Kidney (tissue), 14 donors: ENCODE measurements around the gene PHYKPL. TPM values are rescaled to one million over a fixed set of nuclear protein-coding genes. Genes with fewer than 3 reads are reported as not detected.

Experiments used
- DNase-seq, 5 donors: peaks; one replicate each; pipeline ENCODE4 v3.0.0-alpha.2; 2013 to 2020
- FAIRE-seq: peaks from 2 replicates; lab custom pipeline; 2012; peaks lifted over from hg19 to GRCh38; lab: Jason Lieb, UNC
- H3K27ac ChIP-seq, 2 donors: one replicate each; pipeline ENCODE4 v1.7.0; 2013; ENCODE audit warnings: low read depth in 2 of 2, low read length in 2 of 2, inconsistent platforms in 1 of 2
- H3K27me3 ChIP-seq: one replicate; pipeline ENCODE4 v1.7.1; 2013; ENCODE audit warnings: low read length, inconsistent platforms; ENCODE audit not compliant: control insufficient read depth, insufficient read depth
- H3K36me3 ChIP-seq, 3 donors: one replicate each; pipeline versions ENCODE4 v1.7.0 to v1.7.1; 2013; ENCODE audit warnings: low read length in 3 of 3, control low read depth in 1 of 3, inconsistent platforms in 1 of 3; ENCODE audit not compliant: insufficient read depth in 3 of 3, control insufficient read depth in 2 of 3
- H3K4me1 ChIP-seq, 3 donors: one replicate each; pipeline versions ENCODE4 v1.7.0 to v1.7.1; 2013; ENCODE audit warnings: low read length in 3 of 3, inconsistent platforms in 1 of 3, low read depth in 1 of 3; ENCODE audit not compliant: control insufficient read depth in 2 of 3, insufficient read depth in 2 of 3
- H3K4me3 ChIP-seq, 3 donors: one replicate each; pipeline versions ENCODE4 v1.7.0 to v1.8.1; 2013; ENCODE audit warnings: low read length in 3 of 3, control low read depth in 1 of 3, inconsistent platforms in 1 of 3
- H3K9ac ChIP-seq, 3 donors: one replicate each; pipeline versions ENCODE4 v1.7.0 to v1.7.1; 2013; ENCODE audit warnings: low read length in 3 of 3, control low read depth in 1 of 3, inconsistent platforms in 1 of 3
- H3K9me3 ChIP-seq, 3 donors: one replicate each; pipeline versions ENCODE4 v1.7.0 to v1.7.1; 2013; ENCODE audit warnings: low read length in 3 of 3, control low read depth in 1 of 3, inconsistent platforms in 1 of 3; ENCODE audit not compliant: control insufficient read depth in 2 of 3, insufficient read depth in 1 of 3
- intact Hi-C: fragments of 100-400 bp; cut with DNase I; formaldehyde crosslinking; loops from one replicate; pipeline ENCODE4 v1.11.1; 2022
- polyA plus RNA-seq: library from polyadenylated mRNA; stranded (reverse); fragments of 350-450 nt; fragmentation: Illumina TruSeq; extraction: RNeasy Lipid Tissue Mini Kit (QIAGEN cat#74804); gene quantifications from one replicate; pipeline ENCODE4 v1.2.3, GENCODE V29; 2014; ENCODE audit warnings: low read depth, low replicate concordance; ENCODE audit not compliant: insufficient read depth
- total RNA-seq: library from RNA; stranded (reverse); fragmentation: NEBNext Ultra II Directional; extraction: Animal tissue kit (Norgen Biotek cat#: 25700); gene quantifications from one replicate; pipeline ENCODE4 v1.2.1, GENCODE V29; 2021
- TF ChIP-seq, protein P1 (sequence below): IDR thresholded peaks from 3 replicates; pipeline ENCODE4 v1.5.1; 2012; ENCODE audit warnings: mild to moderate bottlenecking, moderate library complexity, borderline replicate concordance; ENCODE audit not compliant: insufficient read depth; ENCODE audit errors: extremely low read depth
- donor health status: control.
- donor health status: control.
- donor health status: control.
- donor health status: control.
- donor health status: control.
- donor health status: DM: yes; HTN: yes; CAD: no.
- donor health status: Normal renal cell carcinoma (clear cell type).

Gene PHYKPL
- total and polyA plus RNA-seq, 2 donors from 2014 or later, result 35.3 to 116 TPM

DNA sequence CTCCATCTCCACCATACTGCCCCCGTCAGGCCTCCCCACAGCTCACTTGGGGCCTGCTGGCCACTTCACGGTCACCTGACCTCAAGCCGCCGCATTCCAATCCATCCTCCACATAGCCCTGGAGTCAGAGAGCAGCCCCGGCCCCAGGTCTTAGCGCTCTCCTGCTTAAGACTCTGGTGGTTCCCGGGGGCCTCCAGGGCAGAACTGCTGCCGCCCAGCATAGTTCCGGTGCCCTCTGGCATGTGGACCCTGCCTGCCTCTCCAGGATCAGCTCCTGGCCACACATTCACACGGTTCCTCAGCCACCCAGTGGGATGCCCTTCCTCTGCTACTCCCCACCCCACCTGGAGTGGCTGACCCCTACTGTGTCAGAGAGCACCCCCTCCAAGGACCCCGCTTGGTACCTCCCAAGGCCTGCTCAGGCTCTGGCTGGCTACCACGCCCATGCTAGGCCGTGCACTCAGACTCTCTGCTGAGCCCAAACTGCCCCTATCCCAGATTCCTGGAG, 8.7 kb downstream of the PHYKPL start:
- intact Hi-C loops, result no loop called here
- H3K9ac ChIP-seq, result no peak overlapping the region

DNA sequence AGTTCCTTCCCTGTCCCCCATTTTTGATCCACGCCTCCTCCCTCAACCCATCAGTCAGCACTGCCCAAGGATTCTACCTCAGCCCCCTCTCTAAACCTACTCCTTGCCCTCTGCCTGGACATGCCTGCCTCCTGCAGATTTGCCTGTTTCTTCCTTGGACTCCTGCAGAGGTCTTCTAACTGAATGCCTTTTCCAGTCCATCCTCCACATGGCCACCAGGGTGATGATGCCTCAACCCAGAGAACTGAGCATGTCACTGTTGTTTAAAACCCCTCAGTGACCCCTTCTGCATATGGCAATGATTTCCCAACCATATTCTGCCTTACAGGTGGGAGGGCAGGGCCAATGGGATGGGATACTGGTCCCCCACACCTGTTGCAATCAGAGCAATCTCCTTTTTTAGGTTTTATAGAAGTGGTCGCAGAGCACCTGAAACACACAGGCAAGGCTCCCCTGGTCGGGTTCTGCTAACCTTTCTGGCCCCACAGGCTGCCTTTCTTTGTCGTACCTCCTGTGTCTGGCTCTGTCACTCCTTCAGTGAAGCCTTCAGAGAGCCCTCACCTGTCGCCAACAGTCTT, 9.3 kb downstream of the PHYKPL start:
- no peaks in the 10 kb centered on the region for H3K27me3 ChIP-seq
- no peak overlapping the region for H3K4me3 ChIP-seq
- intact Hi-C loops, result no loop called here
- peaks cover 7 to 21% (median 7%) of the 10 kb centered on the region in 3 donors for H3K36me3 ChIP-seq
- no peak overlapping the region for H3K27ac ChIP-seq
- H3K9me3 ChIP-seq, result no peaks in the 10 kb centered on the region
- peaks cover 0 to 5% (median 0%) of the 10 kb centered on the region in 3 donors for H3K4me1 ChIP-seq
- FAIRE-seq (no peak), DNase-seq (peak in 1 of 5 donors; percentile 24)
- TF ChIP-seq, protein P1, sequence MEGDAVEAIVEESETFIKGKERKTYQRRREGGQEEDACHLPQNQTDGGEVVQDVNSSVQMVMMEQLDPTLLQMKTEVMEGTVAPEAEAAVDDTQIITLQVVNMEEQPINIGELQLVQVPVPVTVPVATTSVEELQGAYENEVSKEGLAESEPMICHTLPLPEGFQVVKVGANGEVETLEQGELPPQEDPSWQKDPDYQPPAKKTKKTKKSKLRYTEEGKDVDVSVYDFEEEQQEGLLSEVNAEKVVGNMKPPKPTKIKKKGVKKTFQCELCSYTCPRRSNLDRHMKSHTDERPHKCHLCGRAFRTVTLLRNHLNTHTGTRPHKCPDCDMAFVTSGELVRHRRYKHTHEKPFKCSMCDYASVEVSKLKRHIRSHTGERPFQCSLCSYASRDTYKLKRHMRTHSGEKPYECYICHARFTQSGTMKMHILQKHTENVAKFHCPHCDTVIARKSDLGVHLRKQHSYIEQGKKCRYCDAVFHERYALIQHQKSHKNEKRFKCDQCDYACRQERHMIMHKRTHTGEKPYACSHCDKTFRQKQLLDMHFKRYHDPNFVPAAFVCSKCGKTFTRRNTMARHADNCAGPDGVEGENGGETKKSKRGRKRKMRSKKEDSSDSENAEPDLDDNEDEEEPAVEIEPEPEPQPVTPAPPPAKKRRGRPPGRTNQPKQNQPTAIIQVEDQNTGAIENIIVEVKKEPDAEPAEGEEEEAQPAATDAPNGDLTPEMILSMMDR, result no peak
- no peak overlapping the region for H3K9ac ChIP-seq

More for the DNA sequence above, 8.7 kb downstream of the PHYKPL start:
- TF ChIP-seq, protein P1, result no peak
- H3K9me3 ChIP-seq, result no peaks in the 10 kb centered on the region
- DNase-seq (peak; percentile 61 to 84 (median 74)), FAIRE-seq (no peak)
- no peaks in the 10 kb centered on the region for H3K27me3 ChIP-seq
- H3K4me1 ChIP-seq, result peaks cover 0 to 5% (median 0%) of the 10 kb centered on the region in 3 donors
- no peak overlapping the region for H3K27ac ChIP-seq
- peaks cover 11 to 27% (median 13%) of the 10 kb centered on the region in 3 donors for H3K36me3 ChIP-seq
- H3K4me3 ChIP-seq, result no peak overlapping the region

DNA sequence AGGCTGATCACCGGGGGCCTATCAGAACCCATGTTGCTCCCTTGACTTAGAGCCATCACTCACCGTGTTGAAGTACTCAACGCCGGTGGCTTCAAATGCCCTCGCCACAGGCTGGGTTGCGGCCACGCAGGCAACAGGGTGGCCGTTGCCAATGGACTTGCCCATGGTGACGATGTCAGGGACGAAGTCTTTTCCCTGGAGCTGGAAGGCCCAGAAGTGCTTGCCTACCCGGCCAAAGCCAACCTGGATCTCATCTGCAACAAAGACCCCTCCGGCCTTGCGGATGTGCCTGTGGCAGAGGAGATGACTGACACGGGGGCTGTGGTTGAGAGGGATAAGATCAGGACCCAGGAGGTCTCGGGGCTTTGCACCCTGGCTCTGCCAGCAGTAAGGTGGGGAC, 10.3 kb downstream of the PHYKPL start:
- no peak overlapping the region for H3K9ac ChIP-seq
- no peak for FAIRE-seq
- peaks cover 2 to 13% (median 3%) of the 10 kb centered on the region in 3 donors for H3K36me3 ChIP-seq

More for the DNA sequence above, 10.3 kb downstream of the PHYKPL start:
- intact Hi-C loops, result no loop called here
- DNase-seq, result peak in 1 of 5 donors; percentile 57
- Histone ChIP-seq H3K9me3 (no peaks in the 10 kb centered on the region), H3K4me3 (no peak overlapping the region), H3K27me3 (no peaks in the 10 kb centered on the region), H3K27ac (no peak overlapping the region), H3K4me1 (peaks cover 0 to 5% (median 0%) of the 10 kb centered on the region in 3 donors)
- TF ChIP-seq, protein P1, result no peak
